LNCaP clone FGC (cell line): ENCODE measurements around the gene KCNG4.

Experiments used
- DNase-seq: peaks from one replicate; pipeline ENCODE4 v3.0.0-alpha.2; 2011; ENCODE audit warnings: low read depth
- H3K4me3 ChIP-seq: 2 replicates; pipeline ENCODE4 v1.5.1; 2011; ENCODE audit warnings: mild to moderate bottlenecking, low read depth, low read length, control low read depth
- TF ChIP-seq, protein P1 (sequence below): IDR thresholded peaks from 2 replicates; pipeline ENCODE4 v1.5.1; 2012; ENCODE audit warnings: mild to moderate bottlenecking; ENCODE audit not compliant: control insufficient read depth, insufficient read depth; ENCODE audit errors: extremely low read depth

Gene KCNG4

DNA sequence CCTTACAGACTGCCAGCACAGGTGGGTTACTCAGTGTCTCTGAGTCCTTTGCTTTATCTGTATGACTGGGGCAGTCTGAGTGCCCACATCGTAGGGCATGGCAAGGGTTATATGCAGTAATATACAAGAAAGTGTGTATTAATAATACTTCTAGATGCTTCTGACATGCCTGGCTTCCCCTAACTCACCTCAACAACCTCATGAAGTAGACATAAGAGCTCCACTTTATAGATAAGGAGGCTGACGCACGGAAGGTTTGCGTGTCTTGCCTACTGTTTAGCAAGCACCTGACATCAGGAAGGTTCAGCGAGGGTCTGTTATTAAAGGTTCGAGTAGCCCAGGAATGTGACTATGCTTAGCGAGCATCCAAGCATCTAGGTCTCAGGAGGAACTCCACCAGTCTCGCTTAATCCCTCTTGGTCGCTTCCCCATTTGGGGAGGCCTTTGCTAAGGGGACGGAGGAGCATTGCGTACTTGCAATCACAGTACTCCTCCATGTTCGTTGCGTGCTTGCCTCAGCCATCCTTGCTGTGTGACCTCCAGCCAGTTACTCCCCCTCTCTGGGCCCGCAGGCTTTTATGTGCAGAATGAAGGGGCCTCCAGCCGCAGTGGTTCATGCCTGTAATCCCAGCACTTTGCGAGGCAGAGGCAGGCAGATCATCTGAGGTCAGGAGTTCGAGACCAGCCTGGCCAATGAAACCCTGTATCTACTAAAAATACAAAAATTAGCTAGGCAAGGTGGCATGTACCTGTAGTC, 1.6 kb downstream of the KCNG4 start:
- TF ChIP-seq, protein P1, sequence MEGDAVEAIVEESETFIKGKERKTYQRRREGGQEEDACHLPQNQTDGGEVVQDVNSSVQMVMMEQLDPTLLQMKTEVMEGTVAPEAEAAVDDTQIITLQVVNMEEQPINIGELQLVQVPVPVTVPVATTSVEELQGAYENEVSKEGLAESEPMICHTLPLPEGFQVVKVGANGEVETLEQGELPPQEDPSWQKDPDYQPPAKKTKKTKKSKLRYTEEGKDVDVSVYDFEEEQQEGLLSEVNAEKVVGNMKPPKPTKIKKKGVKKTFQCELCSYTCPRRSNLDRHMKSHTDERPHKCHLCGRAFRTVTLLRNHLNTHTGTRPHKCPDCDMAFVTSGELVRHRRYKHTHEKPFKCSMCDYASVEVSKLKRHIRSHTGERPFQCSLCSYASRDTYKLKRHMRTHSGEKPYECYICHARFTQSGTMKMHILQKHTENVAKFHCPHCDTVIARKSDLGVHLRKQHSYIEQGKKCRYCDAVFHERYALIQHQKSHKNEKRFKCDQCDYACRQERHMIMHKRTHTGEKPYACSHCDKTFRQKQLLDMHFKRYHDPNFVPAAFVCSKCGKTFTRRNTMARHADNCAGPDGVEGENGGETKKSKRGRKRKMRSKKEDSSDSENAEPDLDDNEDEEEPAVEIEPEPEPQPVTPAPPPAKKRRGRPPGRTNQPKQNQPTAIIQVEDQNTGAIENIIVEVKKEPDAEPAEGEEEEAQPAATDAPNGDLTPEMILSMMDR, result no peak
- DNase-seq, result no peak
- no peak overlapping the region for H3K4me3 ChIP-seq

DNA sequence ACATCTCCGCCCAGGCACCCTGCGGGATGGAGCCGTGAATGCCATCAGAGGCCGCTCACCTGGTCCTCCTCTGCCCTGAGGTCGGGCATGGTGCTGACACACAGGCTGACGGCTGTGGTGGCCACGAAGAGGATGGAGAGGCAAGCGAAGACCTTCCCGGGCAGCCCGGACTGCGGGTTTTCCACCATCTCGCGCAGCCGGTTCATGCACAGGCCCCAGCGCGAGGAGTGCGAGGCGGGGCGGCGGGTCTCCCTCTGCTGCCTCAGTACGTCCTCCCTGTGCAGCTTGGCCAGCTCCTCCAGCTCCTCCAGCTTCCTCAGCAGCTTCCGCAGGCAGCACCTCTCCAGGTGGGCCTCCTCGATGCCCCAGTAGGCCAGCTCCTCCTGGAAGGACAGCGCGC, 3.1 kb downstream of the KCNG4 start:
- no peak overlapping the region for H3K4me3 ChIP-seq

DNA sequence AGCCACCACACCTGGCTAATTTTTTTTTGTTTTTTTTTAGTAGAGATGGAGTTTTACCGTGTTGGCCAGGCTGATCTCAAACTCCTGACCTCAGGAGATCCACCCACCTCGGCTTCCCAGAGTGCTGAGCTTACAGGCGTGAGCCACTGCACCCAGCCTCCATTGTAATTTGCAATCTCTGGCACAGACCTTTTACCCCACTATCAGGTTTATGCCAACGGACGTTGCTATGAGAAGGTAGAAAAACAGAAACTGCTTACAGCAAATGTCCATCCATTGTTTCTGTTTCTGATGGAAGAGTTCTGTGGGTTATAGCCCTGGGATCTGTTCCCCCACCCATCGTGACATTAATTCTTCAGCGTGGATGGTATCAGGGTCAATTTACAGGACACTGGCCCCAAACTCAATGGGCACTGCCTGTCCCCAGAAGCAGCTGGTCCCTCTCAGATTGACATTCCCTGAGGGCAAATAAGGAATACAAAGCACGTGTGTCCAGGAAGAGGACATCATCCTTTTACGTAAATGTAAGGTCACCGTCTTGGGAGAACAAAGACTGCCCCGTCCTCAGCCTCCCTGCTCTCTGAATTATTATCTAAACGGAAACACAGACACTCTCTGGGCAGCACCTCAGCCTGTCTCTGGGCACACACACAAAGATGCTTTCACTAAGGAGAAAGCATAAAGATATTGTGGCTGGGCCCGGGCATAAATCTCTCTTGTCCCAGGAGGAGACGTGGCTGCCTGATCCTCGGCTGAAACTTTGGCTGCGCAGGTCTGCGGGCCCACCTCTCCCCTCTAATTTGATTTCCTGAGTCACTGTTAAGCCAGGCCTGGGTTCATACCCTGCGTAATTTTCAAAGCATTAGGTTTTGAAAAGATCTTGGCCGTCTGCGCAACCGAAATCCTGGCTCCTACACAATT, 5.2 kb downstream of the KCNG4 start:
- no peak overlapping the region for H3K4me3 ChIP-seq
- no peak for DNase-seq
- TF ChIP-seq, protein P1, result no peak

More for the DNA sequence above, 3.1 kb downstream of the KCNG4 start:
- DNase-seq, result no peak
- TF ChIP-seq, protein P1, result no peak

- DNase-seq, result no peak
- no peak overlapping the region for H3K4me3 ChIP-seq
- TF ChIP-seq, protein P1, result no peak
Observed at GRCh38 chr16:84233748-84234147, 6.1 kb downstream of the KCNG4 start.

GRCh38 chr16:84232969-84233368, 6.8 kb downstream of the KCNG4 start:
- TF ChIP-seq, protein P1, result no peak
- DNase-seq, result no peak
- no peak overlapping the region for H3K4me3 ChIP-seq

DNA sequence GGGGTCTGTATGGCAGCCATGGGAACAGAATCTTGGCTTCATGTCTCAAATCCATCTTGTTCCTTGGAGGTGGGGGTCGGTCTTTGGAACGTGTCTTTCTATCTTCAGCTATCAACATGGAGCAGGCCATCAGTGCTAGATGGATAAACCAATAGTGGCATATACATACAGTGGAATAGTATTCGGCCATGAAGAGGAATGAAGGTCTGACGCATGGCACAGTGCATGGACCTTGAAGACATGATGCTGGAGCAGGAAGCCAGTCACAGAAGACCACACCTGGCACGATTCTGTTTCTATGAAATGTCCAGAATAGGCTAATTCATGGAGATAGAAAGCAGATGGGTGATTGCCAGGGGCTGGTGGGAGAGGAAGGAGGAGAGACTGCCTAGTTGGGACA, 7.8 kb downstream of the KCNG4 start:
- no peak overlapping the region for H3K4me3 ChIP-seq
- DNase-seq, result no peak
- TF ChIP-seq, protein P1, result no peak
